Thyroid gland (tissue), 4 donors: Measurements from ENCODE around the gene STK33. TPM values are rescaled to one million over a fixed set of nuclear protein-coding genes. Genes with fewer than 3 reads are reported as not detected.
A peak's percentile ranks its signal among the peaks of the same experiment; 100 is the strongest.

Experiments
- DNase-seq, 2 donors: peaks; one replicate each; pipeline ENCODE4 v3.0.0-alpha.2; 2019
- H3K27ac ChIP-seq, 3 donors: fragments of 200-600 bp; sonication (generic); 1 replicate in 2 of 3; 2 replicates in 1 of 3; pipeline ENCODE4 v1.5.1; 2016 to 2019; ENCODE audit warnings: mild to moderate bottlenecking in 1 of 3, moderate library complexity in 1 of 3
- H3K27me3 ChIP-seq: fragments of 200-600 bp; sonication (generic); one replicate; pipeline ENCODE4 v1.5.1; 2019
- H3K36me3 ChIP-seq, 2 donors: fragments of 200-600 bp; sonication (generic); one replicate each; pipeline ENCODE4 v1.5.1; 2016 to 2019
- H3K4me1 ChIP-seq, 2 donors: fragments of 200-600 bp; sonication (generic); one replicate each; pipeline ENCODE4 v1.5.1; 2017 to 2019
- H3K4me3 ChIP-seq, 3 donors: fragments of 200-600 bp; sonication (generic); replicated peaks in 1 of 3; 1 replicate in 2 of 3; 2 replicates in 1 of 3; pipeline ENCODE4 v1.5.1; 2016; ENCODE audit warnings: mild to moderate bottlenecking in 1 of 3
- H3K9me3 ChIP-seq: fragments of 200-600 bp; sonication (generic); one replicate; pipeline ENCODE4 v1.5.1; 2017
- CTCF ChIP-seq, 6 experiments: fragments of 200-600 bp in 3 of 6; fragments of 450-650 bp in 3 of 6; sonication (generic) in 3 of 6; IDR thresholded peaks; one replicate each; pipeline ENCODE4 v1.5.1; 2016 to 2019; ENCODE audit warnings: antibody characterized with exemption in 6 of 6, mild to moderate bottlenecking in 2 of 6, inconsistent platforms in 1 of 6, moderate library complexity in 1 of 6
- POLR2A ChIP-seq, 2 donors: fragments of 450-650 bp; IDR thresholded peaks; one replicate each; pipeline ENCODE4 v1.6.1; 2017; ENCODE audit warnings: antibody characterized with exemption in 2 of 2, mild to moderate bottlenecking in 2 of 2, moderate library complexity in 1 of 2
- WGBS, 2 donors: methylation state at CpG; one replicate each; pipeline ENCODE4 v1.1.5; 2017; 5-methylcytosine and 5-hydroxymethylcytosine counted together
- intact Hi-C: fragments of 100-400 bp; cut with DNase I; formaldehyde crosslinking; loops from one replicate; pipeline ENCODE4 v1.15.1; 2023
- total RNA-seq, 4 donors: library from RNA; depleted of rRNA; stranded (reverse); fragments of >200 nt; gene quantifications; one replicate each; pipeline ENCODE4 v1.2.3, GENCODE V29; 2016

The STK33 gene
- total RNA-seq, 4 donors from 2014 or later: 29.3 to 49.8 (median 39.9) TPM

GRCh38 chr11:8586184-8586583 lies 7.8 kb downstream of the STK33 start:
- no peaks in the 10 kb centered on the region for H3K36me3 ChIP-seq
- H3K4me1 ChIP-seq: peaks cover 6 to 7% of the 10 kb centered on the region in 2 donors
- intact Hi-C loops: no loop called here
- no peak overlapping the region for H3K27ac ChIP-seq
- no peaks in the 10 kb centered on the region for H3K27me3 ChIP-seq
- TF ChIP-seq CTCF (IDR thresholded peaks at IDR 0.05): no peak
- TF ChIP-seq POLR2A (IDR thresholded peaks at IDR 0.05): no peak
- WGBS, 2 donors: 92 to 100% methylated on average over 1 of the region's 1 CpG
- DNase-seq: no peak
- no peak overlapping the region for H3K4me3 ChIP-seq
- H3K9me3 ChIP-seq: no peaks in the 10 kb centered on the region

- Histone ChIP-seq H3K27ac (peak overlapping the region; percentile 36 to 59 (median 57)), H3K4me3 (no peak overlapping the region), H3K9me3 (no peaks in the 10 kb centered on the region), H3K27me3 (no peaks in the 10 kb centered on the region), H3K4me1 (peaks cover 6 to 7% of the 10 kb centered on the region in 2 donors), H3K36me3 (no peaks in the 10 kb centered on the region)
- DNase-seq: no peak
- 66 to 68% methylated on average over 2 of the region's 2 CpGs for WGBS, 2 donors
- TF ChIP-seq POLR2A (IDR thresholded peaks at IDR 0.05) (no peak), CTCF (IDR thresholded peaks at IDR 0.05) (no peak)
- intact Hi-C loops: no loop called here
These were observed 9.5 kb downstream of the STK33 start for GRCh38 chr11:8584511-8584910.

GRCh38 chr11:8584082-8584481 lies 9.9 kb downstream of the STK33 start:
- no peak for DNase-seq
- Histone ChIP-seq H3K9me3 (no peaks in the 10 kb centered on the region), H3K36me3 (no peaks in the 10 kb centered on the region), H3K4me1 (peaks cover 6 to 7% of the 10 kb centered on the region in 2 donors), H3K27me3 (no peaks in the 10 kb centered on the region), H3K4me3 (no peak overlapping the region), H3K27ac (peak overlapping the region; percentile 36 to 59 (median 57))
- TF ChIP-seq POLR2A (IDR thresholded peaks at IDR 0.05) (no peak), CTCF (IDR thresholded peaks at IDR 0.05) (no peak)
- 77 to 79% methylated on average over 1 of the region's 1 CpG for WGBS, 2 donors
- intact Hi-C loops: no loop called here

DNA sequence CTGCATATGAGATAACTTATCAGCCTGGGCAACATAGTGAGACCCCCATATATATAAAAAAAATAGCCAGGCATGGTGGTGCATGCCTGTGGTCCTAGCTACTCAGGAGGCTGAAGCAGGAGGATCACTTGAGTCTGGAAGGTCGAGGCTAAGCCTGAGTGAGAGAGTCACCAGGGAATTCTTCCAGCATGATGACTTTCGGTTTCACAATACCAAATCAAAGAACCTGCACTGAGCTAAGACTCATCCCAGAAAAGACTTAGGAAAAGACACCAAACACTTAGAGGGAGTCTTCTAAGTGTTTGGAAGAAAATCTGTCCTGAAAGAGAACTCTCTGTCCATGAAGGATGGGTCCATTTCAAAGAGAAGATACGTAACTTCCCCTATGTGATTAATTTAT lies 12.7 kb downstream of the STK33 start:
- Histone ChIP-seq H3K27me3 (no peaks in the 10 kb centered on the region), H3K4me3 (no peak overlapping the region), H3K36me3 (no peaks in the 10 kb centered on the region), H3K9me3 (no peaks in the 10 kb centered on the region), H3K4me1 (peaks cover 6 to 7% of the 10 kb centered on the region in 2 donors), H3K27ac (no peak overlapping the region)
- no peak for DNase-seq
- WGBS, 2 donors: 84 to 86% methylated on average over 3 of the region's 3 CpGs
- intact Hi-C loops: no loop called here
- TF ChIP-seq CTCF (IDR thresholded peaks at IDR 0.05) (no peak), POLR2A (IDR thresholded peaks at IDR 0.05) (no peak)

GRCh38 chr11:8577791-8578581 lies 16.0 kb downstream of the STK33 start:
- H3K27me3 ChIP-seq: no peaks in the 10 kb centered on the region
- no peak overlapping the region for H3K4me3 ChIP-seq
- H3K36me3 ChIP-seq: no peaks in the 10 kb centered on the region
- TF ChIP-seq POLR2A (IDR thresholded peaks at IDR 0.05) (no peak), CTCF (IDR thresholded peaks at IDR 0.05) (no peak)
- intact Hi-C loops: no loop called here
- DNase-seq: no peak
- 97% methylated on average over 2 of the region's 2 CpGs for WGBS, 2 donors
- H3K27ac ChIP-seq: no peak overlapping the region
- H3K4me1 ChIP-seq: no peaks in the 10 kb centered on the region
- H3K9me3 ChIP-seq: no peaks in the 10 kb centered on the region
